T-helper 22 cell (primary cell): ENCODE measurements around the gene LCN6.
A peak's percentile ranks its signal among the peaks of the same experiment; 100 is the strongest.

Experiments
- DNase-seq: peaks from one replicate; pipeline ENCODE4 v3.0.0-alpha.2; 2020; ENCODE audit warnings: low read depth

LCN6 gene

DNA sequence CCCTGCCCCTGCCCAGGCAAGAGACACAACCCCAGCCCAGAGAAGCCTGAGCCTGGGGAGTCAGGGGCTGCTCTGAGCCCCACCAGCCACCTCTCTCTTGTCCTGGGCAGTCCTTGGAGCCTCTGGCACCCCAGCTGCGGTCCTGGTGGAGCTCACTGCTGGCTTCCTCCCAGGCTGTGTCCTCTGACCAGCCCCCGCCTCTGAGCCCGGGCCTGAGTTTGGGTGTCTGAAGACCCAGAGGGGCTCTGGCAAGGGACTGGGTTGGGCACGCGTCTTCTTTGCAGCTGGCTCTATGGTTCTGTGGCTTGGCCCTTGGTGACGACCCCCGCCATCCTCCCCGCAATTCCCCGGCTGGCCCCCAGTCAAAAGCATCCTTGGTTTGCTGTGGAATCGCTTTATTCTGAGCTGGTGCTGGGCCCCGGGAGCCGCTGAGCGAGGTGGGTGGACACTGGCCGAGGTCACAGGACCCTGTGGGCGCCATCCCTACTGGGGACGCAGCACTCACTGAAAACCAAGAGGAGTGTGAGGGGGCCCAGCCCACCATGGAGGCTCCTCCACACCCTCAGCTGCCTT, 4.6 kb downstream of the LCN6 start:
- DNase-seq = no peak

DNA sequence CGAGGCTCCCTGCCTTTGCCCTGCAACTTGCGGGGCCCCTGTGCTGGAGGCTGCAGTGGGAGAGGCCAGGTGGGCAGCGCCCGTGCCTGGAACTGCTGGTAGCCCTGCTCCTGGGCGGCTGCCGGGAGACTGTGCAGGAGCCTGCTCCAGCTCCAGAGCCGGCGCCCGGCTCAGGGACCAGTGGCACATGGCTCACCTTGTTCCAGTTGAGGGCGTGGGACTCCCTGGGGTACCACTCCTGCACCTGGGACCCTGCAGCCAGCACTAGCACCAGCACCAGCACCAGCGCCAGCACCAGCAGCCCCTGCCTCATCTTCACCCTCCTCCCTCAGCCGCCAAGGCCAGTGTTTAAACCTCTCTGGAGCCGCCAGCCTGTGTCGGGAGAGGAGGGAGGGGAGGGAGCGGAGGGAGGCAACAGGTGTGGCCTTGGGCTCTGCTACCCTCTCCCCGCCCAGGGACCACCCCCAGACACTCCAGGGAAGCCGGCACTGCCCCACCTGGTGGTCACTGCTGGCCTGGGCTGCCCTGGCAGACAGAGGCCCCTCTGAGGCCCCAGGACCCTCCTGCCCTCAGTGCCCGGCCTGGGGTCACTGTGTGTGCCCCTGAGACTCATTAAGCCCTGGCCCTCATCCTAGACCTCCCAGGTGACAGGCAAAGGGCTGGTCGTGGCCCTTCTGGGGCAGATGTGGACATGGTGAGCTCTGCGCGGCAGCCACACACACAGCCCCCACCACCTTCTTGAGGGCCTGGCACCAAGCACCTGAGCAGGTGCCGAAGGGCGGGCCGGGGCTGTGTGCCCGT, 5.5 kb downstream of the LCN6 start, which contains the start of gene LCN10:
Gene LCN10 (minus strand): TSS at position 350 of the 801 bp plus-strand sequence. CDS start 37 bp downstream, at position 313.
- DNase-seq = no peak

DNA sequence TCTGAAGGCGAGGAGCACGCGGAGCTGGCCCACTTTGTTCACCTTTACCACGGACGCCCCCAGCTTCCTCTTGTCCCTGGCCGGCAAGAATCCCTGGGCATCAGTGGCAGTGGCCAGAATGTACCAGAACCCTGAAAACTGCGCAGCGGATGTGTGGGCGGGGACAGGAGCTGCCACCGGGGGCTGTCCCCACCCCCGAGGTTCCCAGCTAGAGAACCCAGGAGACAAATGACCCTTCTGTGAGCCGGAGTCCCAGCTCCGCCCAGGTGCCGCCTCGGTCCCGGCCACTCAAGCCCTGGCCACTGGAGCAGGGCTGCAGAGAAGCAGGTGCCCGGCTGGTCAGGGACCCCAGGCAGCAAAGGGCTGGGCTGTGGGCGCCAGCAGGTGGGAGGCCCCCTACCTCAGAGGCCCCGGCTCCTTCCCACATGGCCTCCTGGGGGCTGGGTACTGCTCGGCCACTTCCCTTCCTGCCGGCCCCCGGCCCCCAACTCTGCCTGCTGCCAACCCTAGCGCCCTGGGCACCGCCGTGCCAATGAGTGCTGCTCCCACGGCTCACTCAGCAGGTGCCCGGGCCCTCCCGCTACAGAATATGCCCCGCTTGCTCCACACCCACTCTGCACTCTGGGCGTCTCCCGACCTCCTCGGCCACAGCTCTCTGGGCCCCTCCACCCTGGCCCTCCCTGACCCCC, 6.3 kb downstream of the LCN6 start:
- no peak for DNase-seq

DNA sequence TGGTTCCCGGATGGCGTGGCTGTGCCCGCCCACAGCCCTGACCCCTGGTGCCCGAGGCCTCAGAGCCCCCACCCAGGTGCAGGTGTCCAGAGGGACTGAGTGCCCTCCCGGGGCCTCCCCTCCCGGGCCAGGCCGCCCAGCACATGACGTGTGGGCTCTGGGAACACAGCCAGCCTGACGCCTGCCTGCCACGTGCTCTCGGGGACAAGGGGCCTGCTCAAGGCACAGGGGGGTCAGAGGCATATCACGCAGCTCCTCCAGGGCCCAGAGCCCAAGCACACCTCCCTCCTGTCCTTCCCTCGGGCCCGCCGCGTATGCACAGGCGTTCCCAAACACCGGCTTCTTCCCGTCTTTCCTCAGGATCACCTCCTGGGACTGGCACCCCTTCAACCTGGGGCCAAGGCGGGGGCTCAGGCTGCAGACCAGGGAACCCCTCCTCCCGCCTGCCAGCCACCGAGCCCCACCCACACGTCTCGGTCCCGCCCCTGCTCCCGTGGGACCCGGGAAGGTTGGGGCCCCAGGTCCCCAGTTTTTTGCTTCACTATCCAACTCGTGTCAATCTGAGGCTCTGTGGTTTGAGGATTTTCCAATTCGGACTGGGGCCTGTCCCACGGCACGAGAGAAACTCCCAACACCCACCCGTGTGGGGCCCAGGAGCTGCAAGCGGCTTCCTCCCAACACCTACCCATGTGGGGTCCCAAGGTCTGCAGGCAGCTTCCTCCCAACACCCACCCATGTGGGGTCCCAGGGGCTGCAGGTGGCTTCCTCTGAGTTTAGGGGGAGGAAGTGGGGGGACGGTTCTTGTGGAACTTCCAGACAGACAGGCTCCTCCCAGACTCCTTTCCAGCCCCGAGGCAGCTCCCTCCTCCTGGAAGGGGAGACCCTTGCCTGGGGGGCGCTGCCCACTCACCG, 7.1 kb downstream of the LCN6 start:
- DNase-seq = no peak

DNA sequence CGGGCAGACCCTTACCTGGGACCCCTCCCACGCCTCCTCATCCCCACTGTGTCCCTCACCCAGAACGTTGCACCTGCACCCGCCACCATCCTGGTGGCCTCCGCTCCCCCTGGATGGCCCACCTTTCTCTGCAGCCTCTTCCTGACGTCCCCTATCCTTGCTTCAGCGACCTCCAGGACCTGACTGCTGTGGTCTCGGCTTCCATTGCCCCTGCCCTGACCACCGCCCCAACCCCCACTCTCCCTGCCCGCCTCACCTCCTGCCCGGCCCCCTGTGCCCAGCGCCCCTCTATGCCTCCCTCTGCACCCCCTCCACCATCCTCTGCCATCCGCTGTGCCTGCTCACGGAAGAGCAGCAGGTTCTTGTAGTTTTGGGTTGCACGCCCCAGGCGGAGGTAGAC, 7.8 kb downstream of the LCN6 start:
- DNase-seq = no peak

DNA sequence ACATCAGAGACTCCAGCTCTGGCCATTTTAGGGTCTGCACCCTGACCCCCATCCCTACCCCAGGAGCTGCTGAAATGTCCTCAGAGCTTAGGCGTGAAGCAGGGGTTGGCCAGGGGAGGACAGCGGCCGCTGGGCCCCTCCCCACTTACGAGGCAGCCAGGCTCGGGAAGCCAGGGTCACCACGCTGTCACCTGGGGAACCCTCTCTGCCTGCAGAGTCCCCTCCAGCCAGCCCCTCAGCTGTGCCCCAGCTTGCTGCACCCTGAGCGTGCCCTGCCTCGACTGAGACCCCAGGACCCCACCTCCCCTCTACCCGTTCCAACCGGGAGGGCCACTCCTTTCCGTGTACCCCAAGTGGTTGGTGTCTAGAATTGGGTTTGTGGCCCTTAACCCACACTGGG, 8.3 kb downstream of the LCN6 start:
- no peak for DNase-seq

DNA sequence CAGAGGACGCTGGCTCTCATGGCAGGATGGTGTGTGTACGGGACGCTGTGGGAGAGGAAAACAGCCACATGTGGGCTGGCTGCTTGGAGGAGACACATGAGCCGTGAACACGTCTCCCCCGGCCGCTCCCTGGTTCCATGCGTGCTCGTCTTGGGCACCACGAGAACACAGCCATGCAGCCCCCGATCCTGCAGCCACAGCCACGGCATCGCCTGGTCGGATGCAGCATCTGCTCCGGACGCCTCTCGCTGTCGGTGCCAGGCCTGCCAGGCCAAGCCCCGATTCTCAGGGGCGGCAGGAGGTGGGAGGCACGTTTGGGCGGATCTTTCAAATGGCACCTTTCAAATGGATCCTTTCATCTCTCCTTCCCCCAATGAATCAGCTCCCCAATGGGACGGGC, 8.8 kb downstream of the LCN6 start:
- no peak for DNase-seq

DNA sequence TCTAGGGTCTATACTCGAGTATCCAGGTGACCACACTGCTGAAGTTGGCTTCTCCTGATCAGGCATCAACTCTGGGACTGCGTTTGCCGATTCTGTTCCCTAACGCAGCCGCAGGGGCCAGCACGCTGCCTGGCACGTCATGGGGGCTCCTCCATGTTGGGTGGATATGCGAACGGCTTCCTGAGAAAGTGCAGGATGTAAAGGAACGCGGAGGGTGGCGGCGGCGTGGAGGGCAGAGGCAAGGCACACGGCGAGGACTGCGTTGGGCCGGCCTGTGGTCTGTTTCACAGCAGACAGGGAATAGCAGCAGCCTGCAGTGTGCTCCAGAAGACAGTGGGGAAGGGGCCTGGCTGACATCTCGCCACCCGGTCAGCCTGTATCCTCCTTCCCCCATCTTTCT, 9.4 kb downstream of the LCN6 start:
- no peak for DNase-seq

DNA sequence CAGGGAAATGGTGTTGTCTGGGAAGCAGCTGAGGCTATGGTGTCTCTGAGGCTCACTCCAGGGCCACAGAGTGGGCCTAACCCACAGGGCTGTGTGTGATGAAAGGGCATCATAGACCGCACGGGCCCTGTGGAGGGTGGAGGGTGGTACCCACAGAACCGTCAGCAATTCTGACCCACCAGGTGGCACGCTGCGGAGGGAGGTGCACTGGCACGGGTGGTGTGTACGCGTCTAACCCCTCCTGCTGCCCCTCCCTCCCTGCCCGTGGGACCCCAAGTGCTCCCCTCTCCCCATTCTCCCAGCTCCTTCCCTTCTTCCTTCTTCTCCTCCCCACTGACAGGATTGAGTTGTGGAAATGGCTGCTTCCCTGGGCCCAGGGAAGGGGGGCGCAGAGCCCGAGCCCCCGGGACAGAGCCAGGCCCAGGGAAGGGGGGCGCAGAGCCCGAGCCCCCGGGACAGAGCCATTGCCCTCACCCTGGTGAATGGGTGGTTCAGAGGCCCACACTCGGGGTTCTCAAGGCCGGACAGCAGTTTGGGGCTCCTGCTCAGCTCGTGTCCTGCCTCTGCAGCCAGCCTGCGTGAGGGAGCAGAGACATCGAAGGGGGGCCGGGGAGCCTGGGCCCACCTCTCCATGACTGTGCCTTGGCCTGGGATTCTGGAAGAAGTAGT, 12.4 kb downstream of the LCN6 start:
- no peak for DNase-seq

DNA sequence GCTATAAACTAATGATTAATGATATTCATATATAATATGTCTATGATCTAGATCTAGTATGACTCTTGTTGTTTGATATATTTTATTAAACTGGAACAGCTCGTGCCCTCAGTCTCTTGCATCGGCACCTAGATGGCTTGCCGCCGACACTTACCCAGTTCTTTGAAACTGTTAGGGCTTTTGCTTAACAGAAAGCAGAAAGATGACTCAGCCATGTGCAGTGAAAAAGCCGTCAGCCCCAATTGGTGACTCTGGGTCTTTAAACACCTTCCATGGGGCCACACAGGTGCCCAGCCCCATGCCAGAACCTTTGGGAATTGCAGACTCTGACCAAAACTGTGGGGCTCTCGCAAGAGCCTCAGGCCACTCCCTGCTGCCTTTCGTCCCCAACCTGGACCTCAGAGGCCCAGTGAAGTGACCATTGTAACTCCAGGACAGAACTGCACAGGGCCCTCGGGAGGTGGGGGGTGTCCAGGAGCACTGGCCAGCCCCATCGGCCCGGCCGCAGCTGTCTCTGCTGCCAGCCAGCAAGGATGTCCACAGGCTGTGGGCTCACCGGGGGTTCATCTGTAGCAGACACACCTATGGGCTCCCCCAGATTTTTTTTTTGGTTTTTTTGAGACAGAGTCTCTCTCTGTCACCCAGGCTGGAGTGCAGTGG, 13.4 kb downstream of the LCN6 start:
- no peak for DNase-seq

DNA sequence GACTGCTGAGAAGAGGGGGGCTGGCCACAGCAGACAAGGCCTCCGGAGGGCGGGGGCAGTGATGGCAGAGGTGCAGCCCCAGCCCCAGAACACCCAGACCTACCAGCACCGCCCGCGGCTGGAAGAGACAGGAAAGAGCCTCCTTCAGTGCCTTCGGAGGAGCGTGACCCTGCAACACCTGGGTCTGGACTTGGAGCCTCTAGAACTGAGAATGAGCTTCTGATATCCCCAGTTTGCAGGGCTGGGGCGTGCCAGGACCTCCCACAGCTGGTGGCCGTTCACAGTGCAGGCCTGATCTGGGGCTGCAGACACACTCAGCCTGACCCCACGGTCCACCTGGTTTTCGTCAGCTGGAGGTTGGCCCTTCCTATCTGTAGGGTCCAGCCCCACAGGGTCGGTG, 14.7 kb downstream of the LCN6 start:
- DNase-seq = no peak

DNA sequence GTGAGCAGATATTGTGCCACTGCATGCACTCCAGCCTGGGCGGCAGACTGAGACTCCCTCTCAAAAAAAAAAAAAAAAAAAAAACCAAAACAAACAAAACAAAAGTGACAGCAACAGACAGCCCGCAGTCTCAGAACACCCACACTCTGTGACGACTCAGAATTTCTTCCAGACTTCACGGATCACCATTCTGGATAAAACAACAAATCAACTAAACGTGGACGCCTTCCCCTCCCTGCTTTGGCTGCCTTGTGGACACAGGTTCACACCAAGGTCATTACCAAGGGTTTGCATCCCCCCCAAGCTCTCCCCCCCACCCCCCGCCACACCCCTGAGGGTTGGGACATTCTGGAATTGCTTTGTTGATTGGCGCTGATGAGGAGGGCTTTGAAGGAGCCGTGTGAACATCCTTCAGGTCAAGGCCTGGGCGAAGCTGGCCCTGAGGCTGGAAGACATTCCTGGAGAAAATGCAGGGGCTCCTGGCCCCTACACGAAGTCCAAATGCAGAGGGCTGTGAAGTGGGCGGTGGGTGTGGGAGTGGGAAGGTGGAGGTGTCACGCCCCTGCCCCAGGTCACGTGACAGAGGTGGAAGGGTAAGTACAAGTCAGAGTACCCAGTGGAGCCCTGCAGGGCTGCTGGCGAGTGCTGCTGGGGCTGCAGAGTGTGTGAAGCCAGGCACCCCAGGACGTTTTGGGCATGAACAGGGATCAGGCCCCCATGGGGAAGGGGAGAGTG, 15.7 kb downstream of the LCN6 start:
- no peak for DNase-seq

DNA sequence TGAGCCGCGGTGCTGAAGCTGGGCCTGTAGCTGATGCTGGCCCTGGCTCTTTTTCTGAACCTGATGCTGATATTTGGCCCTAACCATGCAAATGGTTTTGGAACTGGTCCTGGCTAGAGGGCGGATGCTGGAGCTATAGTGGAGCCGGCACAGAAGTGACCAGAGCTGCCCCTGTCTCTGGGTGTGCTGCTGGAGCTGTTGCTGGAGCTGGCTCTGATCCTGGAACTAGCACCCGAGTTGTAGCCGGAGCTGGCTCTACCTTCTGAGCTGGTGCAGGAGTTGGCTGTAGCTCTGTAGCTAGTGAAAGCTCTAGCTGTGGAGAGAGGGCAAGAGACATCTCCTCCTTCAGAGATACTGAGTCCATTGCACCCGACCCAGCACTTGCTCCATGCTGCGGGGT, 18.4 kb downstream of the LCN6 start:
- no peak for DNase-seq

DNA sequence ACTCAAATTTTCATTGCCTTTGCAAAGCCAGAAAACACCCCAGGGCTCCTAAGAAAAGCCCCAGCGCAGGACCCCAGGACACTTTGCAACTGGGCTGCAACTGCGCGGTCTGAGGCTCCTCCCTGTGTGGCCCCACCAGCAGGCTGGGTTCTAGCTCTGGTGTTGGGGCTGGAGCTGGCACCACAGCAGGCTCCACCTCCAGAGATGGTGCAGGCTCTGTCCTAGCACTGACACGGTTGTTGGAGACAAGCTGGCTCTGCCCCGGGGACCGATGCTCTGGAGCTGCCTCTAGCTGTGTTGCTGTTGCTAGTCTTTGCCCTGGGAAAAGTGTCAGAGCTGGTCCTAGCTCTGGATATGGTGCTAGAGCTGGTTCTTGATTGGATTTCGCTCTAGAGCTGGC, 19.2 kb downstream of the LCN6 start:
- no peak for DNase-seq

DNA sequence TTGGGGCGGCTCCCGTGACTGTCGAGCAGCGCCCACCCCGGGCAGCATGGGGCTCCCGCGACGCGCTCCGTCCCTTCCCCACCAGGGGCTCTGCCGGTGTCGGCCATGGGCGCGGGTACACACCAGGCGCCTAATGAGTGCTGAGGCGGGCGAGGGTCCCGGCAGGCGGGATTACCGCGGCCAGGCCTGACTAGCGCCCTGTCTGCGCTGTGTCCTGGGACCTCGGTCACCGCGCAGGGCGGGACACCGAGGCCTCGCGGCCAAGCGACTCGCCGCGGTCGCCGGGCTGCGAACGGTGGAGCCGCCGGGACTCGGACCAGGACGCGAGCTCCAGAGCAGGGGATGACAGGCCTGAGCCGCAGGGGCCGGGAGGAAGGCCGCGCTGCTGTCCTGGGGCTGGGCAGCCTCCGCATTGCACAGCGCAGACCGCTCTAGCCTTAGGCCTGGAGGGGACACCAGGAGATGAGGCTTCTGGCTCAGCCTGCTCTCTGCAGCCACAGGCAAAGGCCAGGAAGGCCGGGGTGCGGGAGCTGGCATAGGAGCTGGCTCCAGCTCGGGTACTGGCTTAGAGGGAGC, 19.7 kb downstream of the LCN6 start:
- DNase-seq = no peak

DNA sequence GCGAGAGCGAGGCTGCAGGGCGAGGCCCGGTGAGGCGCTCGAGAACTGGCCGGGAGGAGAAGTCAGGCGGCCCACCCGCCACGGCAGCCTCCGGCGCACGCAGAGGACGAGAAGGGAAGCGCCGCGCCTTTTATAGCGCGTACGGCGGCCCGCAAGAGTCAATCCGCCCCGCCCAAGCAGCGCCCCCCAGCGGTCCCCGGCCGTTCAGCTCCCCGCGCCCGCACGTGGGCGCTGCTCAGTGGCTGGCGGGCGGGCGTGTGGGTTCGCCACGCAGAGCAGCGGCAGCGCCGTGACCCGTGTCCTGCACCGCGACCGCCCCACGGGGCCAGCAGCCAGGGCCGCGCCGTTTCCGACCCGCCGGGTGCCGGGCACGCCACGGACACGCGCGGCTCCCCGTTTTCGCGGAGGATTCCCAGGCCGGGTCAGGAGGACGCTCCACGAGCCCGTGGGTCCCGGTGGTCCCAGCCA, 20.2 kb downstream of the LCN6 start:
- DNase-seq = peak; percentile 76

DNA sequence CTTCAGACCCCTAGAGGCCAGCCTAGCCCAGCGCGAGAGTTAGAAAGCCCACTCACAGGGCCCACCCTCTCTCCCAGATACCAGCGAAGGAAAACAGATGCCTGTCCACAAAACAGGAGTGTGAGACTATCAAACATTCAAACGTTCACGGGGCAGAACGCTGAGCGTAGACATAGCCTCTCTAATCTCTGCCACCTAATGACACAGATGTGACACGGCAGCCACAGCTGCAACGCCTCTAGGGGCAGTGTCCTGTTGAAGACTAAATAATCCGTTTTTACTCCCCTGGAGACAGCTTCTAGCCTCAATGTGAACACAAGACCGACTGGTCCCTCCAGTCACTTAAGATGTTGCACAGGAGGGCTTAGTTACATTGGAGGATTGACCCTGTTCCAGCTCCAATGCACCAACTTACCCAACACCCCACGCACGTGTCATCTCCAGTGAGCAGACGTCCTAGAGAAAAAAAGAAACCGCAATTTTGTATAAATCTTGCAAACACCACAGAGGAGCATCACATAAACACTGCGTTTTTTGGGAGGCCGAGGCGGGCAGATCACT, 21.6 kb downstream of the LCN6 start:
- DNase-seq = no peak

DNA sequence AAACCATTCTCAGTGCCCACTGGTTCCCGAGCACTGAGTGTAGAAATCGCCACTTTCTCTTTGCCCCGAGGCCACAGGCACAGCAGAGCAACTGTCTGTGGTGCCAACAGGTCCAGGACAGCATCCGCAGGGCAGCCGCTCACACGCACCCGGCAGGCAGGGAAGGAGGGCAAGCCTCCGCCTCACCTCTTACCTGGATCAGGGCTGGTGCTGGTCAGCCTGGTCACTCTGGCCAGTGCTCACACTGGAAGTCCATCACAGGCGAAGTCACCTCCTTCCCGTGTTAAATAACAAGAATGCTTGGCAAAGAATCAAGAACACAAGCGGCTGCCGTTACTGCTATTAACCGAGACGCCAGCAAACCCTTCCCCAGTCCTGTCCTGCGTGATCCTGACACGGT, 22.2 kb downstream of the LCN6 start:
- no peak for DNase-seq

DNA sequence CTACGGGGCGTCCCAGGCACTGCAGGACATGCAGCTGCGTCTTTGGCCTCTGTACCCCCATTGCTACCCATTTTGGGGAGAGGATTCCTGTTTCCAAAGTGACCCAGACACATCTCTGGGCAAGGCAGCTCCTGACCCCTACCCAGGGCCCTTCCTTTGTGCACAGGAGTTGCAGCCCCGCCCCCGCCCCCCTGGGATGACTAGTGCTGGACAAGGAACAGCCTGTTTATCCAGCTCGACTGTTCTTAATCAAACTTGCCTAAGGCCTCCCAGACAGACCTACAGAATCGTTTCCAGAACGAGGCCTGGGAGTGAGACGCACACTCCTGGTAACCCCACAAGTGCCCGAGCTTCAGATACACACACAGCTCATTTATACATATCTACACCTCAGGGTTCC, 22.7 kb downstream of the LCN6 start:
- no peak for DNase-seq

DNA sequence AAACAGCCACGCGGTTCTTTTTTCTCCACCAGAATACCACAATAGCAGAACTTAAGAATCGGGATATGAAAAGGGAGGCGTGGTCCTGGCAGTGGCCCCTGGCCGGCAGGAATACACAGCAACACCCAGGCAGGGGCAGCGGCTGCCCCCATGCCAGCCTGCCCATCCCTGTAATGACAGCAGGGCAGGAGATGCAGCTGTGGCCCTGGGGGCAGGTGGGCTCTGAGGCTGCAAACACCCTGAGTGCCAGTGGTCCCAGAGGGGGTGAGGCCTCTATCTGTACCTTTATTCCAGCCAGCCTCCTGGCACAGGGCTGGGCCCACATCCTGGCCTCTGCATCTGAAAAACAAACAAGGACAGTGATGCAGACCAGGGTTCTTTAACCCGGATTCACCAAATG, 23.6 kb downstream of the LCN6 start:
- no peak for DNase-seq
